IMR-90 (cell line): ENCODE data around the gene RUSF1. TPM values are rescaled to one million over a fixed set of nuclear protein-coding genes. Genes with fewer than 3 reads are reported as not detected.

Source experiments
- ATAC-seq: fragments of 200-7000 bp; cut with Tn5 transposase; 2 replicates; pipeline ENCODE4 v1.9.1; 2020; ENCODE audit warnings: low read depth, mild to moderate bottlenecking, moderate library complexity
- BruUV-seq: library from RNA; stranded (reverse); fragments of 400-500 nt; replicated peaks from 2 replicates; lab custom pipeline; 2021; lab: Mats Ljungman, UMichigan
- CTCF ChIA-PET: fragments of 300-600 bp; formaldehyde crosslinking; extraction: SDS; loops from one replicate; lab custom pipeline; 2021; ENCODE audit warnings: antibody characterized with exemption; lab: Yijun Ruan, JAX
- POLR2A ChIA-PET: fragments of 300-600 bp; sonication (Branson Sonifier 250); formaldehyde crosslinking; loops from one replicate; lab custom pipeline; 2022; ENCODE audit warnings: antibody characterized with exemption; ENCODE audit not compliant: unreplicated experiment; lab: Charles Lee
- DNase-seq: peaks from one replicate; pipeline ENCODE4 v3.0.0; 2013
- H2AFZ ChIP-seq: replicated peaks from 2 replicates; pipeline ENCODE3; 2013; ENCODE audit warnings: low read length, mild to moderate bottlenecking; ENCODE audit not compliant: poor library complexity
- H2AK5ac ChIP-seq: 2 replicates; pipeline ENCODE4 v1.6.1; 2013; ENCODE audit warnings: low read depth, low read length, inconsistent platforms
- H2AK9ac ChIP-seq: replicated peaks from 2 replicates; pipeline ENCODE3; 2013; ENCODE audit warnings: mild to moderate bottlenecking, low read depth, low read length, moderate library complexity; ENCODE audit not compliant: poor library complexity
- H2BK120ac ChIP-seq: 2 replicates; pipeline ENCODE4 v1.6.1; 2013; ENCODE audit warnings: low read depth, low read length, inconsistent platforms
- H2BK15ac ChIP-seq: 3 replicates; pipeline ENCODE4 v1.6.1; 2013; ENCODE audit warnings: low read depth, low read length, inconsistent platforms
- H2BK20ac ChIP-seq: 2 replicates; pipeline ENCODE4 v1.6.1; 2013; ENCODE audit warnings: low read depth, mild to moderate bottlenecking, inconsistent platforms, low read length, moderate library complexity
- H2BK5ac ChIP-seq: 2 replicates; pipeline ENCODE4 v1.6.1; 2013; ENCODE audit warnings: mild to moderate bottlenecking, low read depth, low read length, inconsistent platforms; ENCODE audit not compliant: poor library complexity, severe bottlenecking
- H3K14ac ChIP-seq: replicated peaks from 2 replicates; pipeline ENCODE4 v1.6.1; 2013; ENCODE audit warnings: low read depth, low read length, inconsistent platforms
- H3K18ac ChIP-seq: 2 replicates; pipeline ENCODE4 v1.6.1; 2013; ENCODE audit warnings: low read depth, low read length, control low read depth
- H3K23ac ChIP-seq: 2 replicates; pipeline ENCODE4 v1.6.1; 2013; ENCODE audit warnings: low read depth, low read length, inconsistent platforms
- H3K27ac ChIP-seq: 2 replicates; pipeline ENCODE4 v1.5.1; 2013; ENCODE audit warnings: mild to moderate bottlenecking, control low read depth, low read length; ENCODE audit not compliant: insufficient read depth
- H3K27me3 ChIP-seq: 2 replicates; pipeline ENCODE4 v1.6.1; 2013; ENCODE audit warnings: low read length; ENCODE audit not compliant: control insufficient read depth, insufficient read depth
- H3K36me3 ChIP-seq: 2 replicates; pipeline ENCODE4 v1.6.1; 2013; ENCODE audit warnings: low read length, mixed read lengths; ENCODE audit not compliant: control insufficient read depth, insufficient read depth
- H3K4ac ChIP-seq: 2 replicates; pipeline ENCODE4 v1.6.1; 2013; ENCODE audit warnings: low read depth, low read length, inconsistent platforms
- H3K4me1 ChIP-seq: 2 replicates; pipeline ENCODE4 v1.6.1; 2013; ENCODE audit warnings: low read length, mixed read lengths; ENCODE audit not compliant: control insufficient read depth, insufficient read depth
- H3K4me2 ChIP-seq: 2 replicates; pipeline ENCODE4 v1.6.1; 2013; ENCODE audit warnings: low read depth, mild to moderate bottlenecking, control low read depth, low read length, moderate library complexity
- H3K4me3 ChIP-seq: 2 replicates; pipeline ENCODE4 v1.5.1; 2013; ENCODE audit warnings: low read depth, mild to moderate bottlenecking, control low read depth, low read length, moderate library complexity; ENCODE audit not compliant: insufficient read depth
- H3K56ac ChIP-seq: 2 replicates; pipeline ENCODE4 v1.6.1; 2013; ENCODE audit warnings: low read length, inconsistent platforms; ENCODE audit not compliant: insufficient read depth; ENCODE audit errors: extremely low read depth
- H3K79me1 ChIP-seq, 2 experiments: 2 replicates each; pipeline ENCODE4 v1.6.1; 2013; ENCODE audit warnings: low read length in 2 of 2, inconsistent platforms in 1 of 2, low read depth in 1 of 2
- H3K9ac ChIP-seq: 2 replicates; pipeline ENCODE4 v1.6.1; 2013; ENCODE audit warnings: low read depth, low read length, control low read depth
- H3K9me1 ChIP-seq: 2 replicates; pipeline ENCODE4 v1.6.1; 2013; ENCODE audit warnings: low read length, inconsistent platforms; ENCODE audit not compliant: insufficient read depth
- H3K9me3 ChIP-seq: 2 replicates; pipeline ENCODE4 v1.6.1; 2013; ENCODE audit warnings: low read length; ENCODE audit not compliant: control insufficient read depth, insufficient read depth
- H4K20me1 ChIP-seq: 2 replicates; pipeline ENCODE4 v1.6.1; 2013; ENCODE audit warnings: low read length, inconsistent platforms; ENCODE audit not compliant: insufficient read depth
- H4K5ac ChIP-seq: 2 replicates; pipeline ENCODE4 v1.6.1; 2013; ENCODE audit warnings: mild to moderate bottlenecking, low read depth, low read length, control low read depth
- H4K8ac ChIP-seq, 2 experiments: 2 replicates each; pipeline ENCODE4 v1.6.1; 2013; ENCODE audit warnings: low read depth in 2 of 2, low read length in 2 of 2, control low read depth in 1 of 2, inconsistent platforms in 1 of 2
- H4K91ac ChIP-seq: 2 replicates; pipeline ENCODE4 v1.6.1; 2013; ENCODE audit warnings: low read depth, low read length, inconsistent platforms; ENCODE audit not compliant: insufficient read depth
- CHD1 ChIP-seq: IDR thresholded peaks from 2 replicates; pipeline ENCODE4 v1.6.1; 2012; ENCODE audit warnings: low read depth, low read length, improper control_type of control experiment
- MAFK ChIP-seq: IDR thresholded peaks from 2 replicates; pipeline ENCODE4 v1.6.1; 2012; ENCODE audit warnings: low read depth, low read length, improper control_type of control experiment
- POLR2A ChIP-seq: IDR thresholded peaks from 2 replicates; pipeline ENCODE4 v1.6.1; 2012; ENCODE audit warnings: mild to moderate bottlenecking, low read depth, low read length
- RAD21 ChIP-seq: IDR thresholded peaks from 2 replicates; pipeline ENCODE4 v1.6.1; 2012; ENCODE audit warnings: low read length, improper control_type of control experiment
- USF2 ChIP-seq: fragments of 150-350 bp; IDR thresholded peaks from 2 replicates; pipeline ENCODE4 v1.6.1; 2017; ENCODE audit warnings: mild to moderate bottlenecking, antibody characterized with exemption, low read length, low read depth
- WGBS, 2 experiments: methylation state at CpG; one replicate each; pipeline versions ENCODE4 v1.1.5 to v1.1.7; 2013; ENCODE audit warnings: missing lambda C conversion rate in 2 of 2; ENCODE audit not compliant: insufficient read length in 1 of 2; ENCODE audit errors: extremely low coverage in 2 of 2; 5-methylcytosine and 5-hydroxymethylcytosine counted together
- dilution Hi-C: fragments of 300-500 bp; cut with HindIII; formaldehyde crosslinking; loops from one replicate; pipeline ENCODE4 v1.14.3; 2018; ENCODE audit warnings: low sequenced_read_pairs; ENCODE audit not compliant: unreplicated experiment
- in situ Hi-C: fragments of 300-500 bp; cut with MboI; formaldehyde crosslinking; loops from 3 replicates; pipeline ENCODE4 v1.14.3; 2019; ENCODE audit warnings: low sequenced_read_pairs, inconsistent platforms, mixed read lengths
- intact Hi-C: fragments of 100-400 bp; cut with micrococcal nuclease; formaldehyde crosslinking; loops from 2 replicates; pipeline ENCODE4 v1.10.0; 2022
- polyA plus RNA-seq, 3 experiments: library from polyadenylated mRNA; depleted of rRNA; stranded (reverse); fragments of >200 nt; gene quantifications; 2 replicates each; pipeline ENCODE4 v1.2.3, GENCODE V29; 2012; ENCODE audit warnings: low replicate concordance in 1 of 3
- total RNA-seq: library from RNA; depleted of rRNA; stranded (reverse); fragments of >200 nt; gene quantifications from 2 replicates; pipeline ENCODE4 v1.2.3, GENCODE V29; 2012
- TF ChIP-seq, protein P1 (sequence below): conservative IDR thresholded peaks from 2 replicates; pipeline ENCODE4 v1.5.1; 2012; ENCODE audit warnings: mild to moderate bottlenecking, low read depth, low read length, improper control_type of control experiment
- TF ChIP-seq, protein P2 (sequence below): fragments of 150-350 bp; IDR thresholded peaks from 2 replicates; pipeline ENCODE4 v1.6.1; 2016; ENCODE audit warnings: low read depth, mild to moderate bottlenecking, low read length, moderate library complexity, borderline replicate concordance

RUSF1 gene
- total and polyA plus RNA-seq, 2 of the 4 experiments (the other 2 are of a cell fraction): 22.9 to 65.0 TPM

GRCh38 chr16:31487071-31487719, 21.0 kb downstream of the RUSF1 start:
- no peak overlapping the region for H2BK15ac ChIP-seq
- H4K91ac ChIP-seq: no peak overlapping the region
- in situ Hi-C loops: no loop called here
- no TSS peak for BruUV-seq
- H4K5ac ChIP-seq: no peak overlapping the region
- no peak overlapping the region for H3K14ac ChIP-seq
- H3K27me3 ChIP-seq: peaks cover 7% of the 10 kb centered on the region; the same call in 1 of the 2 replicates
- H3K4me1 ChIP-seq: peaks cover 6% of the 10 kb centered on the region; the same call in 1 of the 2 replicates
- H3K23ac ChIP-seq: no peak overlapping the region
- H3K9me3 ChIP-seq: no peaks in the 10 kb centered on the region
- 0 out of 2 replicates have a peak, but pooled peaks have one; percentile 5 for ATAC-seq
- H2AFZ ChIP-seq: peak overlapping the region; percentile 87
- H4K8ac ChIP-seq: no peak overlapping the region
- peaks cover 18% of the 10 kb centered on the region; the same call in 1 of the 2 replicates for H3K36me3 ChIP-seq
- ChIA-PET CTCF (no interaction called here), POLR2A (no interaction called here)
- intact Hi-C loops: no loop called here
- H2BK120ac ChIP-seq: no peak overlapping the region
- no peak overlapping the region for H2BK20ac ChIP-seq
- H2AK5ac ChIP-seq: no peak overlapping the region
- peak overlapping the region; percentile 89 for H3K4me2 ChIP-seq
- no peaks in the 10 kb centered on the region for H3K79me1 ChIP-seq
- H2AK9ac ChIP-seq: peak overlapping the region; percentile 79
- peak overlapping the region; percentile 40 for H3K4me3 ChIP-seq
- H3K9ac ChIP-seq: peak overlapping the region; percentile 7; the same call in 1 of the 2 replicates
- DNase-seq: no peak
- H4K20me1 ChIP-seq: peaks cover 3% of the 10 kb centered on the region; the same call in 1 of the 2 replicates
- TF ChIP-seq POLR2A: no peak
- no peak for TF ChIP-seq USF2
- TF ChIP-seq RAD21: no peak
- no peak for TF ChIP-seq MAFK
- TF ChIP-seq, protein P1, sequence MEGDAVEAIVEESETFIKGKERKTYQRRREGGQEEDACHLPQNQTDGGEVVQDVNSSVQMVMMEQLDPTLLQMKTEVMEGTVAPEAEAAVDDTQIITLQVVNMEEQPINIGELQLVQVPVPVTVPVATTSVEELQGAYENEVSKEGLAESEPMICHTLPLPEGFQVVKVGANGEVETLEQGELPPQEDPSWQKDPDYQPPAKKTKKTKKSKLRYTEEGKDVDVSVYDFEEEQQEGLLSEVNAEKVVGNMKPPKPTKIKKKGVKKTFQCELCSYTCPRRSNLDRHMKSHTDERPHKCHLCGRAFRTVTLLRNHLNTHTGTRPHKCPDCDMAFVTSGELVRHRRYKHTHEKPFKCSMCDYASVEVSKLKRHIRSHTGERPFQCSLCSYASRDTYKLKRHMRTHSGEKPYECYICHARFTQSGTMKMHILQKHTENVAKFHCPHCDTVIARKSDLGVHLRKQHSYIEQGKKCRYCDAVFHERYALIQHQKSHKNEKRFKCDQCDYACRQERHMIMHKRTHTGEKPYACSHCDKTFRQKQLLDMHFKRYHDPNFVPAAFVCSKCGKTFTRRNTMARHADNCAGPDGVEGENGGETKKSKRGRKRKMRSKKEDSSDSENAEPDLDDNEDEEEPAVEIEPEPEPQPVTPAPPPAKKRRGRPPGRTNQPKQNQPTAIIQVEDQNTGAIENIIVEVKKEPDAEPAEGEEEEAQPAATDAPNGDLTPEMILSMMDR: no peak
- TF ChIP-seq, protein P2, sequence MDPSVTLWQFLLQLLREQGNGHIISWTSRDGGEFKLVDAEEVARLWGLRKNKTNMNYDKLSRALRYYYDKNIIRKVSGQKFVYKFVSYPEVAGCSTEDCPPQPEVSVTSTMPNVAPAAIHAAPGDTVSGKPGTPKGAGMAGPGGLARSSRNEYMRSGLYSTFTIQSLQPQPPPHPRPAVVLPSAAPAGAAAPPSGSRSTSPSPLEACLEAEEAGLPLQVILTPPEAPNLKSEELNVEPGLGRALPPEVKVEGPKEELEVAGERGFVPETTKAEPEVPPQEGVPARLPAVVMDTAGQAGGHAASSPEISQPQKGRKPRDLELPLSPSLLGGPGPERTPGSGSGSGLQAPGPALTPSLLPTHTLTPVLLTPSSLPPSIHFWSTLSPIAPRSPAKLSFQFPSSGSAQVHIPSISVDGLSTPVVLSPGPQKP: no peak
- no peak for TF ChIP-seq CHD1
- 11% methylated on average over 20 of the region's 48 CpGs; no CpG with 5 or more reads in 1 of the 2 experiments for WGBS, 2 experiments
- no peak overlapping the region for H3K56ac ChIP-seq
- dilution Hi-C loops: no loop called here
- no peak overlapping the region for H3K4ac ChIP-seq
- H3K9me1 ChIP-seq: no peaks in the 10 kb centered on the region; the same call in 1 of the 2 replicates
- no peak overlapping the region for H3K18ac ChIP-seq
- H3K27ac ChIP-seq: no peak overlapping the region
- no peak overlapping the region for H2BK5ac ChIP-seq
